OCI-LY7 (cell line): ENCODE measurements around the gene PRKN. TPM values are rescaled to one million over a fixed set of nuclear protein-coding genes. Genes with fewer than 3 reads are reported as not detected.

Experiments
- BruUV-seq: library from RNA; stranded (reverse); fragments of 400-500 nt; replicated peaks from 2 replicates; lab custom pipeline; 2021; lab: Mats Ljungman, UMichigan
- CTCF ChIA-PET: fragments of 300-600 bp; sonication (Branson Sonifier 250); formaldehyde crosslinking; loops from one replicate; lab custom pipeline; 2022; ENCODE audit warnings: antibody characterized with exemption; ENCODE audit not compliant: unreplicated experiment; lab: Charles Lee
- POLR2A ChIA-PET: fragments of 300-600 bp; sonication (Branson Sonifier 250); formaldehyde crosslinking; loops from one replicate; lab custom pipeline; 2022; ENCODE audit warnings: antibody characterized with exemption; lab: Charles Lee
- DNase-seq: peaks from one replicate; pipeline ENCODE4 v3.0.0-alpha.2; 2015; ENCODE audit warnings: low spot score
- H2AFZ ChIP-seq: fragments of 200-600 bp; sonication (generic), shearing (Covaris generic); 2 replicates; pipeline ENCODE4 v1.6.1; 2014; ENCODE audit warnings: mild to moderate bottlenecking, antibody characterized with exemption, low read length, moderate library complexity
- H3K27ac ChIP-seq: fragments of 200-600 bp; sonication (generic); 2 replicates; pipeline ENCODE4 v1.5.1; 2014; ENCODE audit warnings: mixed run types, low read depth, mild to moderate bottlenecking, moderate library complexity, low read length, inconsistent platforms; ENCODE audit not compliant: poor library complexity, severe bottlenecking
- H3K36me3 ChIP-seq: fragments of 200-600 bp; sonication (generic); 2 replicates; pipeline ENCODE4 v1.6.1; 2014; ENCODE audit warnings: mild to moderate bottlenecking, antibody characterized with exemption, low read length, moderate library complexity, mixed read lengths; ENCODE audit not compliant: insufficient read depth
- H3K4me1 ChIP-seq: fragments of 200-600 bp; sonication (generic); 2 replicates; pipeline ENCODE4 v1.5.1; 2014; ENCODE audit warnings: mild to moderate bottlenecking, low read length; ENCODE audit not compliant: insufficient read depth, poor library complexity, severe bottlenecking
- H3K4me2 ChIP-seq: fragments of 200-600 bp; sonication (generic); 2 replicates; pipeline ENCODE4 v1.6.1; 2014; ENCODE audit warnings: mild to moderate bottlenecking, low read length
- H3K4me3 ChIP-seq: fragments of 200-600 bp; sonication (generic); 2 replicates; pipeline ENCODE4 v1.5.1; 2014; ENCODE audit warnings: mild to moderate bottlenecking, low read depth, low read length; ENCODE audit not compliant: poor library complexity, severe bottlenecking
- H3K79me2 ChIP-seq: fragments of 200-600 bp; sonication (generic); 2 replicates; pipeline ENCODE4 v1.6.1; 2016; ENCODE audit warnings: low read depth, mild to moderate bottlenecking, low read length, moderate library complexity, mixed read lengths; ENCODE audit not compliant: insufficient read depth
- H3K9me2 ChIP-seq: fragments of 200-600 bp; sonication (generic); 2 replicates; pipeline ENCODE4 v1.6.1; 2016; ENCODE audit warnings: mild to moderate bottlenecking, low read length, mixed read lengths; ENCODE audit not compliant: insufficient read depth
- H3K9me3 ChIP-seq: fragments of 200-600 bp; sonication (generic); 2 replicates; pipeline ENCODE4 v1.6.1; 2014; ENCODE audit warnings: mild to moderate bottlenecking, mixed run types, low read length, mixed read lengths
- H4K20me1 ChIP-seq: fragments of 200-600 bp; sonication (generic); 2 replicates; pipeline ENCODE4 v1.6.1; 2014; ENCODE audit warnings: mild to moderate bottlenecking, antibody characterized with exemption, low read length, moderate library complexity, mixed read lengths; ENCODE audit not compliant: insufficient read depth
- EZH2phosphoT487 ChIP-seq: fragments of 200-600 bp; sonication (generic); IDR thresholded peaks from 2 replicates; pipeline ENCODE4 v1.6.1; 2018; ENCODE audit warnings: low read depth, borderline replicate concordance, mild to moderate bottlenecking, mixed run types, antibody characterized with exemption, low read length, moderate library complexity, mixed read lengths
- intact Hi-C: fragments of 100-400 bp; cut with micrococcal nuclease; formaldehyde crosslinking; loops from one replicate; pipeline ENCODE4 v1.10.0; 2022; ENCODE audit not compliant: unreplicated experiment
- total RNA-seq, 2 experiments: library from RNA; depleted of rRNA in 1 of 2; stranded (reverse); fragments of >200 nt in 1 of 2; shearing (Covaris generic) in 1 of 2; gene quantifications; 2 replicates each; pipeline ENCODE4 v1.2.3, GENCODE V29; 2014 to 2022
- TF ChIP-seq, protein P1 (sequence below): fragments of 200-600 bp; sonication (generic); conservative IDR thresholded peaks from 2 replicates; pipeline ENCODE4 v1.5.1; 2014; ENCODE audit warnings: mild to moderate bottlenecking, antibody characterized with exemption, low read length, moderate library complexity, mixed read lengths

The PRKN gene
- total RNA-seq, 2 experiments from 2014 or later, result 1.3 to 2.0 TPM

DNA sequence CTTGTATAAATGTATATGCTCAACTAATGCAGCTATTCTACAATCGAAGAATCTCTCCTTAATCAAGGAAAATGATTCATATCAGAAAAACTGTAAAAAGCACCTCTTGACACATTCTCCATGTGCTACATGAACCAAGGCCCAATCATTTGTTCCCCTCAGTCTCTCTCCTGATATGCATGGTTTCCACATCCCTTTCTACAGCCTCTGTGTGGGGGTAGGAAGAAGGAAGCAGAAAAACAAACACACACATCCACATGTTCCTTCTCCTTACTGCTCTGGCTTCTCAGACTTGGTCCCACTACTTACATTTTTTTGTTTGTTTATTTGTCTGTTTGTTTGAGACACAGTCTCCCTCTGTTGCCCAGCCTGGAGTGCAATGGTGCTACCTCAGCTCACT is 510.5 kb downstream of the PRKN start:
- Histone ChIP-seq H4K20me1 (no peaks in the 10 kb centered on the region), H3K27ac (no peak overlapping the region), H2AFZ (no peak overlapping the region), H3K9me3 (no peaks in the 10 kb centered on the region), H3K36me3 (no peaks in the 10 kb centered on the region), H3K9me2 (no peaks in the 10 kb centered on the region), H3K4me2 (no peak overlapping the region), H3K4me3 (no peak overlapping the region), H3K79me2 (no peaks in the 10 kb centered on the region), H3K4me1 (no peaks in the 10 kb centered on the region)
- TF ChIP-seq, protein P1, sequence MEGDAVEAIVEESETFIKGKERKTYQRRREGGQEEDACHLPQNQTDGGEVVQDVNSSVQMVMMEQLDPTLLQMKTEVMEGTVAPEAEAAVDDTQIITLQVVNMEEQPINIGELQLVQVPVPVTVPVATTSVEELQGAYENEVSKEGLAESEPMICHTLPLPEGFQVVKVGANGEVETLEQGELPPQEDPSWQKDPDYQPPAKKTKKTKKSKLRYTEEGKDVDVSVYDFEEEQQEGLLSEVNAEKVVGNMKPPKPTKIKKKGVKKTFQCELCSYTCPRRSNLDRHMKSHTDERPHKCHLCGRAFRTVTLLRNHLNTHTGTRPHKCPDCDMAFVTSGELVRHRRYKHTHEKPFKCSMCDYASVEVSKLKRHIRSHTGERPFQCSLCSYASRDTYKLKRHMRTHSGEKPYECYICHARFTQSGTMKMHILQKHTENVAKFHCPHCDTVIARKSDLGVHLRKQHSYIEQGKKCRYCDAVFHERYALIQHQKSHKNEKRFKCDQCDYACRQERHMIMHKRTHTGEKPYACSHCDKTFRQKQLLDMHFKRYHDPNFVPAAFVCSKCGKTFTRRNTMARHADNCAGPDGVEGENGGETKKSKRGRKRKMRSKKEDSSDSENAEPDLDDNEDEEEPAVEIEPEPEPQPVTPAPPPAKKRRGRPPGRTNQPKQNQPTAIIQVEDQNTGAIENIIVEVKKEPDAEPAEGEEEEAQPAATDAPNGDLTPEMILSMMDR, result no peak
- TF ChIP-seq EZH2phosphoT487, result no peak
- CTCF ChIA-PET, result no interaction called here
- intact Hi-C loops, result no loop called here
- no TSS peak for BruUV-seq
- POLR2A ChIA-PET, result no interaction called here
- DNase-seq, result no peak

DNA sequence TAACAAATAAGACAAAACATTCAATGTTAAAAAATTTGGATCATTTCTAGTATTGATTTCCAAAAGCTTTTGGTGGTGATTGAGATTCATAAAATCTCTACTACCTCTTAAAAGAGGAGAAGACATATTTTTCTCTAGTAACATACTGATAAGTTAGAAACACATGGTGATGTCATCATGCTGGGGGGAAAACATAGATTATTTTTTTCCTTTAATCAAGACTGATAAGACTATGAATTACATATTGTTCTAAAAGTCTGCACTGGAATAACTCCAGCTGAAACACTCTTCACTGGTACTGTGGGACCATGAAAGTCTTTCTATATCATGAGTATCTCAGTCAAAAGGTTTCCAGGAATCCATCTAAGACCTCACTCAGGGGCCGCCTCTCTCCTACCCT is 515.8 kb downstream of the PRKN start:
- DNase-seq, result no peak
- Histone ChIP-seq H3K9me3 (no peaks in the 10 kb centered on the region), H4K20me1 (no peaks in the 10 kb centered on the region), H3K79me2 (no peaks in the 10 kb centered on the region), H3K4me3 (no peak overlapping the region), H3K27ac (no peak overlapping the region), H3K4me1 (no peaks in the 10 kb centered on the region), H3K9me2 (no peaks in the 10 kb centered on the region; the same call in 1 of the 2 replicates), H3K4me2 (no peak overlapping the region), H3K36me3 (no peaks in the 10 kb centered on the region), H2AFZ (no peak overlapping the region)
- intact Hi-C loops, result no loop called here
- ChIA-PET CTCF (no interaction called here), POLR2A (no interaction called here)
- TF ChIP-seq EZH2phosphoT487, result no peak
- TF ChIP-seq, protein P1, result no peak
- no TSS peak for BruUV-seq

DNA sequence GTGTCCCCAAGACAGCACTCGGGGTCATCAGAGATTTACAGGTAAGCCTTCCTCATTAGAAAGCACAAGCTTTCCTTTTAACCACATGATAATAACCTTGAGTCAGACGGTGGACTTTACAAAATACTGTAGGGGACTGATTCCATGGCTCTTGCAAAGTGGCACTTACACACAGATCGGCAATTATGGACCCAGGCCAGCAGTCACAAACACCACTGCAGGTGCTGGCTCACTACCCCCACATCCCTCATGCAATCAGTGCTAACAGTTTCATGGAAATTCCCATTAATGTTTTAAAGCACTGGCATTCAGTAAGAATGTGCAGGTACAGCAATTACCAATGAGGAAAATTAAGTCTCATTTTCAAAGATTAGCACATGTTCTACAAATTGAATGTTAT is 516.5 kb downstream of the PRKN start:
- TF ChIP-seq, protein P1, result no peak
- TF ChIP-seq EZH2phosphoT487, result no peak
- Histone ChIP-seq H2AFZ (no peak overlapping the region), H3K9me2 (no peaks in the 10 kb centered on the region; the same call in 1 of the 2 replicates), H3K9me3 (no peaks in the 10 kb centered on the region), H4K20me1 (no peaks in the 10 kb centered on the region), H3K36me3 (no peaks in the 10 kb centered on the region), H3K4me2 (no peak overlapping the region), H3K79me2 (no peaks in the 10 kb centered on the region), H3K4me1 (no peaks in the 10 kb centered on the region), H3K27ac (no peak overlapping the region), H3K4me3 (no peak overlapping the region)
- ChIA-PET POLR2A (interaction anchor here (0.6 kb wide), 1 partner anchor 16 kb away, joined by 4 read pairs; no protein-coding TSS in a partner anchor), CTCF (no interaction called here)
- intact Hi-C loops, result no loop called here
- no TSS peak for BruUV-seq
- DNase-seq, result no peak
